Activated CD8-positive, alpha-beta T cell treated with anti-CD3 and anti-CD28 coated beads, Interleukin-2, amount 10 ng/mL, durations not matched to agents 7 days and 5 days (primary cell): Measurements from ENCODE around the gene AVL9. TPM values are rescaled to one million over a fixed set of nuclear protein-coding genes. Genes with fewer than 3 reads are reported as not detected.
"Not testable (repeated sequence)": the region's sequence is repeated elsewhere in the genome, so short reads cannot be mapped to it uniquely, and the experiment has no call there.

Experiments used
- ATAC-seq: fragments of 150-1000 bp; cut with Tn5 transposase; one replicate; pipeline ENCODE4 v1.10.0; 2021; ENCODE audit warnings: moderate library complexity
- CTCF ChIA-PET: fragments of 350-600 bp; sonication (Branson Sonifier 250); formaldehyde crosslinking; loops from one replicate; lab custom pipeline; 2021; ENCODE audit warnings: antibody characterized with exemption; lab: Charles Lee
- POLR2A ChIA-PET: fragments of 350-600 bp; sonication (Branson Sonifier 250); formaldehyde crosslinking; loops from one replicate; lab custom pipeline; 2021; ENCODE audit warnings: antibody characterized with exemption; lab: Charles Lee
- DNase-seq: peaks from one replicate; pipeline ENCODE4 v3.0.0-alpha.2; 2020
- H3K27ac Mint-ChIP-seq: one replicate; pipeline ENCODE4 v1.8.0; 2021; ENCODE audit warnings: mild to moderate bottlenecking, mixed read lengths
- H3K27me3 Mint-ChIP-seq: one replicate; pipeline ENCODE4 v1.8.0; 2021; ENCODE audit warnings: low read depth, mixed read lengths
- H3K36me3 Mint-ChIP-seq: one replicate; pipeline ENCODE4 v1.8.0; 2021; ENCODE audit warnings: low read depth, mixed read lengths
- H3K4me1 Mint-ChIP-seq: one replicate; pipeline ENCODE4 v1.8.0; 2021; ENCODE audit warnings: low read depth, mixed read lengths
- H3K4me3 Mint-ChIP-seq: one replicate; pipeline ENCODE4 v1.8.0; 2021; ENCODE audit warnings: mild to moderate bottlenecking, mixed read lengths
- H3K9me3 Mint-ChIP-seq: one replicate; pipeline ENCODE4 v1.8.0; 2022; ENCODE audit warnings: mixed read lengths; ENCODE audit not compliant: insufficient read depth
- total RNA-seq, 2 experiments: library from RNA; stranded (reverse); gene quantifications; one replicate each; pipeline ENCODE4 v1.2.3, GENCODE V29; 2021

AVL9 gene
- total RNA-seq, 2 experiments from 2014 or later, result 29.6 to 30.1 TPM

DNA sequence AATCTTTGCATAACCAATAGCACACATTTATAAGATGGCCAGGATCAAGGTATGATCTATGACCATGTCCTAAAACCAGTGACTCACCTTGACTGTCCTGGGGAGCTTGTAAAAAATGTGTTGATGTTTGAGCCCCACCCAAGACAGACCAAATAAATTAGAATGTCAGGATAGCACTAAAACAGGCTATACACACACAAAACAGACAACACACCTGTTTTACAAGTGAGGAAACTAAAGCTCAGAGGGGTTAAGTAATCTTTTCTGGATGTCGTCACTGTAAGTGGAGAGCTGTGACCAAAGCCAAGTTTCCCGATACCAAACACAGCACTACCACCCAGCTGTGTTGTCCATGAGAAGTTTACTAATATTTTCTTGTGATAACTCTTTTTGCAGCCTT, 84.5 kb downstream of the AVL9 start:
- peaks cover 40% of the 10 kb centered on the region for H3K36me3 Mint-ChIP-seq
- H3K27ac Mint-ChIP-seq, result no peak overlapping the region
- H3K4me3 Mint-ChIP-seq, result no peak overlapping the region
- no peaks in the 10 kb centered on the region for H3K9me3 Mint-ChIP-seq
- CTCF ChIA-PET, result no interaction called here
- ATAC-seq, result no peak
- H3K4me1 Mint-ChIP-seq, result no peaks in the 10 kb centered on the region
- no peak for DNase-seq
- POLR2A ChIA-PET, result no interaction called here
- no peaks in the 10 kb centered on the region for H3K27me3 Mint-ChIP-seq

DNA sequence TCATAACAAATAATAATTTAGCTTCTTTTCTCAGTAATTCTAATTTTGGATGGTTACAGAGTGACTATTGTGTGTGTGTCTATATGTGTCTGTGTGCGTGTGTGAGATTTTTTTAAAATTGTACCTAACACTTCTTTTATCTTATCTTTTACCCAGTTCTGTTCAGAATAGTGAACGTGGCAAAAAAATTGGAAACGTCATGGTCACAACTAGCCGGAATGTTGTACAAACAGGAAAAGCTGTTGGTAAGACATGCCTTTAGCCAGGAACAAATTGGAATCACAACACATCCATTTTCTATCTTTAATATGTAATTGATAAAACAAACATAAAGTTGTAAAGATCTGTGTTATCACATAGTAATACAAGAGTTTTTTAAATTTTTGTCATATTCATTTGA, 85.4 kb downstream of the AVL9 start:
- H3K27me3 Mint-ChIP-seq, result no peaks in the 10 kb centered on the region
- ATAC-seq, result no peak
- POLR2A ChIA-PET, result no interaction called here
- H3K9me3 Mint-ChIP-seq, result no peaks in the 10 kb centered on the region
- no peak overlapping the region for H3K27ac Mint-ChIP-seq
- H3K4me3 Mint-ChIP-seq, result no peak overlapping the region
- peaks cover 42% of the 10 kb centered on the region for H3K36me3 Mint-ChIP-seq
- CTCF ChIA-PET, result no interaction called here
- H3K4me1 Mint-ChIP-seq, result no peaks in the 10 kb centered on the region
- DNase-seq, result no peak

DNA sequence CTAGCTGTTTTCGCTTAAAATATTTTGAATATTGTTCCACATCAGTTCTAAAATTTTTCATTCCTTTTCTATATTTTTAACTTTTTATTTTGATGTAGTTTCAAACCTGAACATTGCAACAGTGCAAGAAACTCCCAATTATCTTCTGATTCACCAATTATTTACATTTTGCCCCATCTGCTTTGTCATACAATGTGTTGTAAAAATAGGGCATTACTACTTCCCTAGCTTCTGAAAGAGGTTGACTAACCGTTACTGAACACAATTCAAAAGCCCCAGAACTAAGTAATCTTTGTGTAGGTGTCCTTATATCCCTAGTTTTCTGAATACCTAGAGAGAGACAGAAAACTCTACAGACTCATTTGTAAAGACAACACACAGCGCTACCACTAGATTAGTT, 86.7 kb downstream of the AVL9 start:
- H3K4me1 Mint-ChIP-seq, result peaks cover under 1% of the 10 kb centered on the region
- DNase-seq, result no peak
- no peak for ATAC-seq
- no peaks in the 10 kb centered on the region for H3K27me3 Mint-ChIP-seq
- H3K9me3 Mint-ChIP-seq, result no peaks in the 10 kb centered on the region
- no peak overlapping the region for H3K4me3 Mint-ChIP-seq
- CTCF ChIA-PET, result no interaction called here
- peaks cover 42% of the 10 kb centered on the region for H3K36me3 Mint-ChIP-seq
- no peak overlapping the region for H3K27ac Mint-ChIP-seq
- POLR2A ChIA-PET, result interaction anchor here (1.3 kb wide), 1 partner anchor 86 kb away, joined by 4 read pairs; the partner anchor contains the start of gene AVL9

DNA sequence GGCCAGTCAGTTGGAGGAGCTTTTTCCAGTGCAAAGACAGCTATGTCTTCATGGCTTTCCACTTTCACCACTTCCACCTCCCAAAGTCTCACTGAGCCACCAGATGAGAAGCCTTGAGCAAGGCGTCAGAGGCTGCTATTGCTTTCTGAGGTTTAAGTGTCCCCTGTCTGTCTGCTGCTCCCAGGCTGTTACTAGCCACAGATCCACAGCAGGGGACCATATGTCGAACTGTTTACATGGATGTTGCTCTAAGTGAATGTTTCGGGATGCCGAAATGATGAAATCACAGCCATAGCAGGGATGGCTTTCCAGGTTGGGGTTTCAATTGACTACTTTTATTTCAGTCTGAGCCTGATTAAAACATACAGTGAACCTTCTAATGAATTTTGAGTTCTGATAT, 88.5 kb downstream of the AVL9 start:
- DNase-seq, result no peak
- no peak overlapping the region for H3K4me3 Mint-ChIP-seq
- H3K27me3 Mint-ChIP-seq, result no peaks in the 10 kb centered on the region
- no peaks in the 10 kb centered on the region for H3K9me3 Mint-ChIP-seq
- ChIA-PET CTCF (no interaction called here), POLR2A (no interaction called here)
- peaks cover 42% of the 10 kb centered on the region for H3K36me3 Mint-ChIP-seq
- peaks cover 14% of the 10 kb centered on the region for H3K4me1 Mint-ChIP-seq
- no peak for ATAC-seq
- no peak overlapping the region for H3K27ac Mint-ChIP-seq

DNA sequence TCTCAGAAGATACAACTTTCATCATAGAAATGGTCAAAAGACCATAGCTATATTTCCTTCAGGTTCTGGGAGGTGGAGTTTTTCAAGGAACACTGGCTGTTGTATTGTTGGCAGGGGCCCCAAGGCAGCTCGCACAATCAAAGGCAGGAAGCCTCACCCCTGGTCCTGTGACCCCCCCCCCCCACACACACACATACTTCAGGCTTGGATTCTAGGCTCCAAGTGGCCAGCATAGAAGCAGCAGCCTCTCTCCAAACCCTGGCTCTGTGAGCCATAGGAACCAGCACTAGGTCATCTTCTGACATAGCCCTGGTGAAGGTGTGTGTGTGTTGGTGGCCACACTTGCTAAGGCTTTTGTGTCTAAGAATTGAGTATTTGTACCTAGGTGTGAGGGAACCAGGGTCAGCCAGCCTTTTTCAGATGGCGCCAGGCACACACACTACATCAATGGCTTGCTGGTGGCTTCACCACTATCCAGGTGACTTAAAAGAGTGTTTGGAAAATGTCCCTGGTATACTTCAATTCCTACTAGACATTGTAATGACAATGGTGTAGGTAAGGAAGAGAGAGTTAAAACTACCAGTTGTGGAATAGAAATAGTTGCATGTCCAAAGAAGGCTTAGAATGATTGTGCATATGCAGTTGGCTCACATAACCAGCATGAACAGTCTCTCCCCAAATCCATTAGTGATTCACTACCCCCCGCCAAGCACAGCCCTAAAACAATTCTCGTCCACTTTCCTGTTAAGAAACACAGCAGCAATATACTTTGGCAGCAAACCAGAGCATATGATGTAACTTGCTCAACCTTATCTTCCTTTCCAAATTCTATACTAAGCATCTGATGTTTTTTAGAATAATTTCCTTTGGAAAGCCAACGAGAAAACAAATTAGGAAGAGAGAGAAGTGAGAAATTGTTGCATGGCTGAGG, 91.3 kb downstream of the AVL9 start:
- POLR2A ChIA-PET, result interaction anchor here (0.6 kb wide), 2 partner anchors 91 to 153 kb away, joined by 3 to 5 read pairs; partner anchors contain the start of gene AVL9

DNA sequence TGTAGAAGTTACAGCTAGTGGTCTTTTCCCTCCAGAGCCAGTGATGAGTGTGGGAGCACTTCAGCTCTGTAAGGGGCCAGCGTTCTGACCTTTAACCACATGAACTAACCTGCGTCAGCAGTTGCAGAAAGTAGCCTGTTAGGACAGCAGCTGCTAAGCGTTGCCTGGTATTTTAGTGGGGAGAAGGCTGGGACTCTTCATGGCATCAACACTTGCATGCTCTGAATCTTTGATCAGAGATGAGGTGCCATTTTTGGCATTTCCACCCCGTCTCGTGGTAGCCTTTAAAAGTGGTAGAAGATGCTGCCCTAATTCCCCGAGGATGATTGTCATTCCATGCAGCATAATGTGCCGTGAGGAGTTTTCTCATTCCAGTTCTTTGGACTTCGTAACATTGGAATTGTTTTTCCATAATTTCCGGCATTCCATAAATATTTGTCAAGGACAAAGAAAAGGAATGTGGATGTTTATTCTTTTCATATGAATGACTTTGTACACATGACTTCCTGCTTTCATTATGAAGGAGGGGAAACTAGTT, 92.2 kb downstream of the AVL9 start:
- Mint-ChIP-seq H3K36me3 (peaks cover 28% of the 10 kb centered on the region), H3K4me1 (peaks cover 19% of the 10 kb centered on the region), H3K4me3 (no peak overlapping the region), H3K27me3 (no peaks in the 10 kb centered on the region), H3K27ac (no peak overlapping the region), H3K9me3 (no peaks in the 10 kb centered on the region)
- ChIA-PET POLR2A (interaction anchor here (0.6 kb wide), 1 partner anchor 154 kb away, joined by 3 read pairs; no protein-coding TSS in a partner anchor), CTCF (no interaction called here)
- no peak for DNase-seq
- ATAC-seq, result no peak

More for the DNA sequence above, 91.3 kb downstream of the AVL9 start:
- peaks cover 19% of the 10 kb centered on the region for H3K4me1 Mint-ChIP-seq
- ATAC-seq (no peak), DNase-seq (no peak)
- no peak overlapping the region for H3K4me3 Mint-ChIP-seq
- H3K27me3 Mint-ChIP-seq, result no peaks in the 10 kb centered on the region
- CTCF ChIA-PET, result no interaction called here
- peaks cover 32% of the 10 kb centered on the region for H3K36me3 Mint-ChIP-seq
- H3K9me3 Mint-ChIP-seq, result no peaks in the 10 kb centered on the region
- no peak overlapping the region for H3K27ac Mint-ChIP-seq

DNA sequence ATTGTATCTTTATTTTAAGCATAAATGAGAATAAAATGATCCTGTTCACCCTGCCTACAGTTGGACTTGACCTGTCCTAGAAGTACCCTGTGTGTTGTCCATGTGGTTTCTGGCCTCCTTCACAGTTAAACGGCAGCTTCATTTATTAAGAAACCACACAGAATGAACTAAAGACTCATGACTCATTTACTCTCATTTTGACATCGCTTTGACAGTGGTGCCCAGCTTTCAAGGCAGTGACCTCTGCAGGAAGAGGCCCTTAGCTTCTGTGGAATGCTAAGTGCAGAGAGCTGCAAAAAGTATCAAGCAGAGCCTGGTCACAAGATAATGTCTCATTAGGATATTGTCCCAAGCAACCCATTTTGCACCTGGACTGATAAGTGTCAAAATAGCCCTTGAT, 93.4 kb downstream of the AVL9 start:
- CTCF ChIA-PET, result interaction anchor here (1.1 to 1.4 kb wide), 2 partner anchors 24 to 109 kb away, joined by 3 read pairs; no protein-coding TSS in a partner anchor
- no peak for DNase-seq
- peak overlapping the region; percentile 52 for H3K27ac Mint-ChIP-seq

DNA sequence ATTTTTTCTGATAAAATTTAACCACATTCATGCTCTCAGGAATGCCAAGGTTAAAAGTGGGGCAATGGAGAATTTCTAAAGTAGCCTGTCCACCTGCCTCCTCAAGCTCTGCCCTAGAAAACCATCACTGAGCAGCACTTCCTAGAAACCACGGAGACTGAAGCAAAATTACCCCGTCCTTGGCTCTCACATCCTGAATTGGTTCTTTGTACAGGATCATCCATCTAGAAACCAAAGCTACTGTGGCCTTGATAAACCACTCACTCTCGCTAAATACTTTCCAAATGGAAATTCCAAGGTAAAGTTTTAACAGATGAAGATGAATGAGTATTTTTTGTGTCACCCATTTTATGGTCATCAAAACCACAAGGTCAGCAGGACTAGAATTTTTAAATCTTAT, 96.6 kb downstream of the AVL9 start:
- no peak for ATAC-seq
- H3K27ac Mint-ChIP-seq, result no peak overlapping the region
- no peaks in the 10 kb centered on the region for H3K9me3 Mint-ChIP-seq
- POLR2A ChIA-PET, result no interaction called here
- CTCF ChIA-PET, result no interaction called here
- H3K4me3 Mint-ChIP-seq, result no peak overlapping the region
- no peak for DNase-seq
- H3K4me1 Mint-ChIP-seq, result peaks cover 19% of the 10 kb centered on the region
- no peaks in the 10 kb centered on the region for H3K27me3 Mint-ChIP-seq
- H3K36me3 Mint-ChIP-seq, result peaks cover 7% of the 10 kb centered on the region

More for the DNA sequence above, 93.4 kb downstream of the AVL9 start:
- Mint-ChIP-seq H3K36me3 (peaks cover 23% of the 10 kb centered on the region), H3K9me3 (no peaks in the 10 kb centered on the region), H3K27me3 (no peaks in the 10 kb centered on the region), H3K4me1 (peaks cover 19% of the 10 kb centered on the region), H3K4me3 (no peak overlapping the region)
- peak; percentile 36 for ATAC-seq
- POLR2A ChIA-PET, result interaction anchor here (0.8 to 1.8 kb wide), 3 partner anchors 13 to 99 kb away, joined by 3 to 10 read pairs (median 3); partner anchors contain the start of genes AVL9 and LSM5

DNA sequence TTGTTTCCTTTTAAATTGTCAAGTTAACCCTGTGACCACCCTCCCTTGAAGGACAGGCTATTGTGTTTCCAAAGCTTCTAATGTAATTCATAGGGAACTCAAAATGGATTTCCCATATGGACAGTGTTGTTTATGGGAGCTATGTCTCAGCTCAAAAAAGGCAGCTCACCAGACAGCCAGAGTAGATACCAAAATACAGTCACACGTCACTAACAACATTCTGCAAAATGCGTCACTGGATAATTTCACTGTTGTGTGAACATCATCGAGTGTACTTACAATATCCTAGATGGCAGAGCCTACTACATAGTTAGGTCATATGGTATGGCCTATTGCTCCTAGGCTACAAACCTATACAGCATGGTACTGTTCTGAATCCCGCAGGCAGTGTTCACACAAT, 97.4 kb downstream of the AVL9 start:
- Mint-ChIP-seq H3K27ac (no peak overlapping the region), H3K36me3 (peaks cover 1% of the 10 kb centered on the region), H3K9me3 (peaks cover under 1% of the 10 kb centered on the region), H3K4me3 (no peak overlapping the region), H3K27me3 (no peaks in the 10 kb centered on the region), H3K4me1 (peaks cover 13% of the 10 kb centered on the region)
- ChIA-PET CTCF (no interaction called here), POLR2A (no interaction called here)
- DNase-seq (no peak), ATAC-seq (no peak)

DNA sequence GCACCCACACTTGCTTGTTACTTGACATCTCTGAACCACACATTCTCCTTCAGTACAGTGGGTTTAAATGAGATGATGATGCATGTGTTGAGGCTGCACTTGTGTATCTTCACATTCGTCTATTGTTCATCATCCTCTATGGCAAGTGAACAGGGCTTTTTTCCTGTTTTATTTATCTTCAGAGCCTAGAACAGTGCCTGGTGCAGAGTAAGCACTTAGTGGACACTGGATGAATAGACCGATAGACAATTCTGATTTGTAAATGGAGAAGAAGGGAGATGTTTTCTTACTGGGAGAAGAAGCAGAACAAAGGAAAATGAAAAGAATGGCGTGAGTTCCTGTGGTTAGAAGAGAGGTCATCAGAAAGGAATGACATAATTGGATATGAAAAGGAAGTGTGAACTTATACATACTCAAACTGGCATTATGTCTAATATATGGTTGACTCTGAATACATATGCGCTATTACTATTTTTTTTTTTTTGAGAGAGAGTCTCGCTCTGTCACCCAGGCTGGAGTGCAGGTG, 99.7 kb downstream of the AVL9 start:
- Mint-ChIP-seq H3K9me3 (peaks cover 8% of the 10 kb centered on the region), H3K36me3 (no peaks in the 10 kb centered on the region), H3K27ac (no peak overlapping the region), H3K4me3 (no peak overlapping the region), H3K27me3 (peaks cover 11% of the 10 kb centered on the region), H3K4me1 (no peaks in the 10 kb centered on the region)
- no peak for DNase-seq
- no peak for ATAC-seq
- ChIA-PET CTCF (no interaction called here), POLR2A (no interaction called here)

DNA sequence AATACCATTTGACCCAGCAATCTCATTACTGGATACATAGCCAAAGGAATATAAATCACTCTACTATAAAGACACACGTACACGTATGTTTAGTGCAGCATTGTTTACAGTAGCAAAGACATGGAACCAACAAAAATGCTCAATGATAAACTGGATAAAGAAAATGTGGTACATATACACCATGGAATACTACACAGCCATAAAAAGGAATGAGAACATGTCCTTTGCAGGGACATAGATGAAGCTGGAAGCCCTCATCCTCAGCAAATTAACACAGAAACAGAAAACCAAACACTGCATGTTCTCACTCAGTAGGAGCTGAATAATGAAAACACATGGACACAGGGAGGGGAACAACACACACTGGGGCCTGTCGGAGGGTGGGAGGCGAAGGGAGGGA, 105.9 kb downstream of the AVL9 start:
- H3K27me3 Mint-ChIP-seq, result peaks cover 11% of the 10 kb centered on the region
- H3K4me3 Mint-ChIP-seq, CTCF ChIA-PET, H3K4me1 Mint-ChIP-seq, DNase-seq, H3K27ac Mint-ChIP-seq, H3K9me3 Mint-ChIP-seq, ATAC-seq, POLR2A ChIA-PET, H3K36me3 Mint-ChIP-seq: not testable (repeated sequence)

DNA sequence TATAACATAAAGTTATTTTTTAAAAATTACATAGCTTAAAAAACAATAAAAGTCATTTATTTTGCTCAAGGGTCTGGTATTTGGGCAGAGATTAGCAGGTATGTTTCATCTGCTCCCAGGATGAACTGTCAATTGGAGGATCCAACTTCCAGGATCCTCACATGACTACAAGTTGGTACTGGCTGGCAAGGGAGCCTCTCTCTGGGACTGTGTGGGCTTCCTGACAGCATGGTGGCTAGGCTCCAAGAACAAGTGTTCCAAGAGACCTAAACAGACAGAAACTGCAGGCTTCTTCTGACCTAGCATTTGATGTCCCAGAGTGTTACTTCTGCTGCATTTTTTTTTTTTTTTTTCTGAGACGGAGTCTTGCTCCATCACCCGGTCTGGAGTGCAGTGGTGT, 107.2 kb downstream of the AVL9 start:
- Mint-ChIP-seq H3K27ac (no peak overlapping the region), H3K36me3 (no peaks in the 10 kb centered on the region), H3K4me3 (no peak overlapping the region), H3K4me1 (no peaks in the 10 kb centered on the region), H3K27me3 (peaks cover 11% of the 10 kb centered on the region), H3K9me3 (peaks cover 8% of the 10 kb centered on the region)
- POLR2A ChIA-PET, result no interaction called here
- CTCF ChIA-PET, result no interaction called here
- ATAC-seq (no peak), DNase-seq (no peak)
